Activated CD4-positive, alpha-beta T cell treated with anti-CD3 and anti-CD28 coated beads, Interleukin-2, amount 50 U/mL, for 48 hours (primary cell): Measurements from ENCODE around the gene NECTIN1.

Experiments used
- DNase-seq, 2 experiments: peaks; one replicate each; pipeline ENCODE4 v3.0.0-alpha.2; 2020

NECTIN1 gene

DNA sequence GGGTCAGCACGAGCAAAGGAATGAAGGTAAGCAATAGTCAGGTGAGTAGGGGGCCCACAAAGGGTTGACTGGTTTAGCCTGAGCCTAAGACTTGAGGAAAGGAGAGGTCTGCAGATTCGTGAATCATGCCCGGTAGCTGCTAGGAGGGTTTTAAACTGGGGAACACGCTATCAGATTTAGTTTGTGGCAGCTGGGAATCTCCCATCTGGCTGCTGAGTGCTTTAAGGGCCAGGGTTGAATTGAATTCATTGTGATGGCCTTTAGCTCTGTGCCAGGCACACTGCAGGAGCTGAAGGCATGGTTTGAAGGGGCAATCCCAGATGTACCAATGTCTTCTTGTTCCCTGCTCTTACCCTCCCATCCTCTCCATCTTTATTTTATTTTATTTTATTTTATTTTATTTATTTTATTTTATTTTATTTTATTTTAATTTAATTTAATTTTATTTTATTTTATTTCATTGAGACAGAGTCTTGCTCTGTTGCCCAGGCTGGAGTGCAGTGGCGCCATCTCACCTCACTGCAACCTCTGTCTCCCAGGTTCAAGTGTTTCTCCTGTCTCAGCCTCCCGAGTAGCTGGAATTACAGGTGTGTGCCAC lies 1.9 kb upstream of the NECTIN1 start:
- DNase-seq, result no peak

DNA sequence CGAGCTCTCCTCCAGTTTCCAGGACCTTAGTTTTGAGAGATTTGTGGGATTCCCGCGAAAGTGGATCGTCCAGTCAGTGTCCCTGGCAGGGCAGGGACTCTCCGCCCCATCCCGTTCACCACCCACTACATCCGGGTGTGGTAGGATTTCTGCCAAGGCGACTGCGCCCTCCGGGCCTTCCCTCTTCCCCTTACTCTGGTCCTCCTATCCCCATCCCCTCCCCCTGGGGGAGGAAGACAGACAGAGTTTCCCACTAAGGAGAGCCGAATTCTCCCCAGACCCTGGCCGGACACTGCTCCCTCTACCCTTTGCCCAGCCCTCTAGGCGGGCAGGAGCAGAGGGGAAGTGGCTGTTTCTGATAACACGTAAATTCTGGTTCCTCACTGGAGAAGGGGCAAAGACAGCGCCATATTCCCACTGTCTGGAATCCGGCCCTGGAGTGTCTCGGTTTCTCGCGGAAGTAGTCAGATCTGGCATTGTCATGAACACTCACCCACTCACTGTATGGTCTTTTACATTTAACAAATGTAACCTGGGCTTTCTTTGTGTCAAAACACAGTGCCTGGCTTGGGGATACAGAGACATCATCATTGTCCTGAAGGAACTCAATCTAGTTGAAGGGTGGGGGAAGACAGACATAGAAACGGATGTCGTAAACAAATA lies 1.1 kb upstream of the NECTIN1 start:
- DNase-seq, result peak in 1 of 2 experiments; percentile 25

DNA sequence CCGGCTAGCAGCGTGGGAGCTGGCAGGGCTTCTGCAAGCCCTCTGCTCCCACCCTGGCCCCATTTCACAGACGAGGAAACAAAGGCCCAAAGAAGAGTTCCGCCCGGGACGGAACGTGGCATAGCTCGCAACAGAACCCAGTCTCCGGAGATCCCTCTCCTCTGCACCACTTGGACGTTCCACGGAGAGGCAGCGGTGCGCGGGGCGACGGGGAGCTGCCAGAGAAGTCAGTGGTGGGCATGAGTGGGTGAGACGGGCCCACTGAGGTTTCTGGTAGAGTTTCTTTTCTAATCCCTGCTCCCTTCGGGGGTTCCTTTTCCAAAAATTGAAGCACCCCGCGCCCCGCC lies 554 bp upstream of the NECTIN1 start:
- DNase-seq, result no peak

DNA sequence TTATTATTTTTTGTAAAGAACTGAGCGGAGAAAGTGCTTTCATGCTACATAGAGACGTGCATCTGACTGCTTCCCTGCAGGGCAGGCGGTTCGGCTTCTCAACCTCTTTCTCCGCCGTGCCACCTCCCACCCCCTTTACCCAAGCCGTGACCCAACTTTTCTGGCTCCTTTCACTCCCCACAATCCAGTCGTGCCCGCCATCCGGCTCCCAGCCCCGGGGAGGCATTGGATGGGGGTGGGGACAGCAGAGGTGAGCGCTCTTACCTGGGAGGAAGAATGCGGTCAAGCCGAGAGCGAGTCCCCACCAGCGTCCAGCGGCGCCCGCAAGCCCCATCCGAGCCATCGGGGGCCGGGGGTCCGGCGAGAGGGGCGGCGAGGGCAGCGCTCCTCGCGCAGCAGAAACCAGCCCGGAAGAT lies 781 bp downstream of the NECTIN1 start:
- peak; percentile 12 to 20 for DNase-seq

DNA sequence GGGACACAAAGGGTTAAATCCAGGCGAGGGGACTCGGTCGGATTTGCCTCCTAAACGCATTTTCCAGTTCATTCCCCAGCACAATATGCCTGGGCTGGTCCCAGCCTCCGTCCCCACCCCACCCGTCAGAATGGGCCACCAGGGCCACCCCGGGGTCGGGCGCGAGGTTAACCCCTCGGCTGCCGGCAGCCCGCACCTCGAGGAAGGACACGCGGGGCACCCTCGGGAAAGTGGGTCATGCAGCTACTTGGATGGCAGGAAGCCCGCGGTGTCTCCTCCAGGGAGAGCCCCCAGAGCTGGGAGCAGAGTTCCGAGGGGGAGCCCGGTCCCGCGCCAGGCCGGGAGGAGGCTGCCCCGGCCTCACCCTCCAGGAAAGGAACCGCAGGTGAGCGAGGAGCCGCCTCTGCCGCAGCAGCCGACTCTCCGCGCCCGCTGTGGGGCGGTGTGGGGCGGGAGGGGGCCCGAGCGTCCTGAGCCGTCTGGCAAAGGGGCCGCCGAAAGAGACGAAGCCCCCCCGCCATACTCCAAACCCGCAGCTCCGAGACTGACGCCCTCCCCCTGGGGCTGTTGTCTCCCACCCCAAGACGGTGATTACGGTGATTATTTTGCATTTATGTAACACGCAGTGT lies 1.4 kb downstream of the NECTIN1 start:
- DNase-seq, result no peak

DNA sequence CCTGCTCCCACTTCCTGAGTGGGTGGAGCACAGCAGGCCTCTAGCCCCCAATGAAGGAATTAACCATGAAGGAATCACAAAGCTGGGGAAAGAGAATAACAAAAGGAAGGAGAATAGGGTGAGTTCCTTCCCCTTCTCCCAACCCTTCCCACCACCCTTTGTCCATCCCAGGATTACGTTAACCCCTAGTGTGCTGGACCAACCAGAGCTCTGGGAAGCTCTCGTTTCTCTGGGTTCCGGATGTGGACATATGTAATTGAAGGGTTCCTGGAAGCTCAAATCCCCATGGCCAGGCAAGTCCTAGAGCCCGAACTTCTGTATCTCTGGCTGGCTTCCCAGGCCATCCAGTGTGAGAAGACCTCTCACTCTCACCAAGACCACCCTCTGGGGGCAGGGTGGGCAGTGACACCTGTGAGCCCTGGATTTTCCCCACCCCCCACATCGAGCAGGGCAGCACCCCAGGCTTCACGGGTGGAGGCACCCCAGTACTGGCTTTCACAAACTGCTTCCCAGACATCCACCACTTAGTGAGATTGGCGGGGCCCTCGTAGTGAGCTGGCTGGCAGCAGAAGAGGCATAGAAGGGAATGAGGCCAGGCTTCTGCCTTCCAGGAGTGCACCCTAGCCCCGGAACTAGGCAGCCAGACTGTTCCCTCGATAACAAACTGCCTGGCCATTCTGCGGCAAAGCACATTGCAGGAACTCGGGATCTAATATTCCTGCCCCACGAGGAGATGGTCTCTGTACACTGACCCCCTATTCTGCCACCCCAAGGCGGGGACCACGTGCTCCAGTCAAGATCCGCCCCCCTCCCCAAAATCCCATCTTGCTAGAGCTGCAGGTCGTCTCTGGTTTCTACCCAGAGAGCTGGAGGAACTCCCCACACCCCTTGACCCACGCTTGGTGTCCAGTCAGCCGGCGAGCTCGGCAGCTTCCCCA lies 2.1 kb downstream of the NECTIN1 start:
- no peak for DNase-seq

DNA sequence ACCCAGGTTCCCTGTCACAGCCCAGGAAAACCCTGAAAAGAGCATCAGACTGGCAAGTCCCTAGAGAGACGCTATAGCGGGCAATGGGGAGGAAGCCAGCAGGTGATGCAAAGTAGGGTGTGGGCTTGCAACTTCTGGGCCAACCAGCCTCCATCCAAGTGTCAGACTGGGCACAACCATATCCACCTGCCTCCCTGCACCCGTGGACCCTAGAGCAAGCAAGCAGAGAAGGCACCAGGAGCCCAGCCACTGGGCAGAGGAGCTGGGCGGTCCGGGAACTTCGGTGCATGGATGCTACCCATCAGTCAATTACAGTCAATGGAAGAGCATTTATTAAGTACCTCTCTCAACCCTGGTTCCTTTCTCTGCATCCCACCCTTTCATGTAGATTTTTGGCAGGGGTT lies 2.8 kb downstream of the NECTIN1 start:
- DNase-seq, result no peak

DNA sequence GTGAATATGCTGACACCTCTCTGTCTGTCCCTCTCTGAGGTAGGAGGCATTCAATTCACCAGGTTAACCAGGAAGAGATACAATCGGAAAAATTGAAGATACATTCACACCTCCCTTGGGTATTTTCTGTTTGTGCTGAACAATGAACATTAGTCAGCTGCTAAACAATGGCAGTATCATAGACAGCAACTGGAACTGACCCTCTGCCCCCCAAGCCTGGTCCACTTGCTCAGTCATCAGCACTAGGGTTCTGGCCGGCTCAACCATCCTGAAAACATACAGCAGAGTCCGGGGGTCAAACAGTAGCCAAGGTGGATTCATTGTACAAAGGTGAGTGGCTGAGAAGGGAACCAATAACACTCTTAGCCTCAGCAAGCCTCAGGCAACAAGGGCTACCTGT lies 4.0 kb downstream of the NECTIN1 start:
- no peak for DNase-seq

DNA sequence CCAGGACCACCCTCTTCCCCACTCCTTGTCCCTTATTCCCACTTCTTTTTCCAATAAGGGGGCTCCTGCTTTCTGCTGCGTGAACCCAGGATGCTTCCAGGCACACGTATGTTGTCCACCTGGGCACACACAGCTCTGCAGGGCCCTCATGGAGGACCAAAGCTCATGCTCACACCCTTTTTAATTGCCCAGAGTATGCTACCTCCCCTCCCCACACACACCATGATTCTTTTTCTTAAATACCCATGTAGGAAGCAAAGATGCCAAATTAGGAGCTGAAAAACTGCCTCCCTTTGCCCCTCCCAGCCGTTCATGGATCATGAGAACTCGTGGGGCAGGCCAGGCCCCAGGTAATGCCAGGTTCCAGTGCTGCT lies 5.1 kb downstream of the NECTIN1 start:
- no peak for DNase-seq

DNA sequence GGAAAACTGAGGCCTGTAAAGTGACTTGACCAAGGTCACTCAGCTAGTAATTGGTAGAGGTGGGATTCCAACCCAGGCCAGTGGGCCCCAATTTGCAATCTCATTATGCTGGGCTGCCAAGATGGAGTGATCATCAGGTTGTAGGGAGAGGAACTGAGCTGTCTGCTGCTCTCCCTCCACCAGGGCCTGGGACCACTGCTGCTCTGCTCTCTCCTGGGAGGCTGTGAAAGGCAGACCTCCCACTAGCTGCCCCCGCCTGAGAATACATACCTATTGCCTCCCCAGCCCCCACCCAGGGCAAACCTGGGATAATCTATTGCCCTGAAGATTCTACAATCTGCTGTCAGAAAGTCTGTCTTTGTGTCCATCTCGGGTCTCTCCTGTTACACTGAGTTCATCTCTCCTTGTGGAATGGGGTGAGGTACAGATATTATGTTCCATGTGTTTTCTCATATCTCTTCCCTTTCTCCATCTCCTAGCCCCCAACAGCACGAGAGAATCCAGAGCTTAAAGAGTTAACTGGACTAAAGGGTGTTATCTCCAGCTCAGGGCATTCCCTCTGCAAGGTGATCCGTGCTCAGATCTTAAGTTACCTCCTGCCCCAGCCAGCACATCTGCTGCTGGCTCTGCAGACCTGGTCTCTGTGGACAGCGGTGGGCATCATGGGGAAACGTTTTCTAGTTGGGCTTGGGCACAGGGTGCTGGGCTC lies 5.6 kb downstream of the NECTIN1 start:
- DNase-seq, result no peak

DNA sequence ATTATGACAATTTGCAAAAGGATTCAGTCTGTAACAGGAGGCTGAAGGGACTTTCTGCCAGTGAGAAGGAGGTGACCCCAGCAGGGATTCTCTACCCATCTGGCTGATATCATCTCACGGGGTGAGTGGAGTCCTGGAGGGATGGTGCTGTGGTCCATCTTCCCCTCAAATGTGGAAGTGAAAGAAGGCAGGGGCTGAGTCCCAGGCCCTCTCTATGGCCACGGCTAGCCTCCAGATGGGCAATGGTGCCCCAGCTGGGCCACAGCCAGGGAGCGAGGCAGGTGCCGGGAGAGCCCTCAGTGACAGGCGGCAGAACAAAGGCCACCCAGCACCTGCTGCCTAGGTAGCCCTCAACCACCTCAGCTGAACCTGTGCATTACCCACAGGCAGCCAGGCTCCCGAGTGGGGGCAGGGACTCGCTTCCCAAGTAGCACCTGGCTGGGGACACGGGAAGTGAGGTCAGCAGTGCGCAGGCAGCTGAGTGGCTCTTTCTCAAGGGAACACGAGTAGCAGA lies 6.7 kb downstream of the NECTIN1 start:
- DNase-seq, result no peak

DNA sequence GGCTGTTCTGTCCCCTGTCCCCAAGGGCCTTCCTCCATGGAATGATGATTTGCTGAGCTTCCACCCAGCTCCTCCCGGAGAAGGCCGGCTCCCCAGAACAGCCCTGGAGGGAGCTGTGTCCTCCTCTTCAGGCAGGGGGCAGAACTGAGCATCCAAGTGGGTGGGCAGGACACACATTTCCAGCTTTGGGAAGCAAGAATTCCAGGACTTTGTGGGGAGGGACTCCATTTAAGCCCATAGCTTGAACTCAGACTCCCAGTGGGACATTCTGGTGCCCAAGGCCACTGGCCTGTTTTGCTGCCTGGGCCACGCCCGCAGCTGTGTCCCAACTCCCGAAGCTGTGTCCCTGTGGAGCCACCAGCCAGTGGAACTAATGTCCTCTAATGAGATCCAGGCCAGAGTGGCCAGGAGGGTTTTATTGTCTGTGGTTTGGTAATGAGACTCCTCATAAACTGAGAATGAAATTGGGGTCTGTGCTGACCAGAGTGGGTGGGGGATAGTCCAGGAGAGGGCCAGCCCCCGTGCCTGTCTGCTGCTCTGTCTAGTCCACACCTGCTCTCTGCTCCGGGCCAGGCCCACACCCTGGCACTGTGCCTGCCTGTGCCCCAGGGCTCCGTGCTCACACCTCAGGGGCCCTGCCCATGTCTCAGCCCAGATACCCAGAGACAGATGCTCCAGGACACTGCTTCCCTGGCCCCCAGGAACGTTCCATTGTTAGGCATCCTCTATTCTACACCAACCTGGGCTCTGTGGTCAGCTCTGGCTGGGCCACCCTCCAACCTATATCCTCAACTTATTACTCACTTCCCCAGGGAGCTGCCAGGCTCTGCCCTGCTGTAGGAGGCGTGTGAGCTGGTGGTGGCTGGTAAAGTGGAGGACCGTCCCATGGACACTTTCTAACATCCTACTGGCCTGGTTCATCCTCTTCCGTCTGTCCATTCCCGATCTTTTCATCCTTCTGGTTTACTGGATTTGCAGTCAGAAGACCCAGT lies 7.6 kb downstream of the NECTIN1 start:
- DNase-seq, result no peak

DNA sequence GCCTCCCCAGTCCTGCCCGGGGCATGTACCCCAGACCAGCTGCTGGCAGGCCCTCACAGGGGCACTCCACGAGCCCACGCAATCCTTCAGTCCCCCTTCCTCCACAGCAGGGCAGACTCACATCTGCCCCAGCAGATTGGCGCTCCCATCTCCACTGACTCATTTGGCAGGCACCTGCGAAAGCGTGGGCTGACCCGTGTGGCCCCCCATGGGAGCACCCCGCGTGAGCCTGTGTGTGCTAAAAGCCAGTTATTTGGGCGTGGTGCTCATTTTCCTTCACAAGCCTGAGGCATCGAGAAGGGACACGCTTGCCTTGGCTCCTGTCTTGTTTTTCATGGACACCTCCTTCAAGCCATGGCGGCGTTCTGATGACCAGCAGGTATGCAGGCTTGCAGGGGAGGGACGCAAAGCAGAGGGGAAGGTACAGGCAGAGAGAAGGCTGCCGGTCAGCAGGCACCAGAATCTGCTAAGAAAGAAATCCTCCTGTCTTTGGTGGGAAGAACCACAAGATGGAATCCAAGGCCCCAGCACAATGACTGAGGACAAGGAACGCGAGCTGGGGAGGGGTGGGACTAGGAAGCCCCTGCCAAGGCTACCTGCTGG lies 8.6 kb downstream of the NECTIN1 start:
- DNase-seq, result no peak

DNA sequence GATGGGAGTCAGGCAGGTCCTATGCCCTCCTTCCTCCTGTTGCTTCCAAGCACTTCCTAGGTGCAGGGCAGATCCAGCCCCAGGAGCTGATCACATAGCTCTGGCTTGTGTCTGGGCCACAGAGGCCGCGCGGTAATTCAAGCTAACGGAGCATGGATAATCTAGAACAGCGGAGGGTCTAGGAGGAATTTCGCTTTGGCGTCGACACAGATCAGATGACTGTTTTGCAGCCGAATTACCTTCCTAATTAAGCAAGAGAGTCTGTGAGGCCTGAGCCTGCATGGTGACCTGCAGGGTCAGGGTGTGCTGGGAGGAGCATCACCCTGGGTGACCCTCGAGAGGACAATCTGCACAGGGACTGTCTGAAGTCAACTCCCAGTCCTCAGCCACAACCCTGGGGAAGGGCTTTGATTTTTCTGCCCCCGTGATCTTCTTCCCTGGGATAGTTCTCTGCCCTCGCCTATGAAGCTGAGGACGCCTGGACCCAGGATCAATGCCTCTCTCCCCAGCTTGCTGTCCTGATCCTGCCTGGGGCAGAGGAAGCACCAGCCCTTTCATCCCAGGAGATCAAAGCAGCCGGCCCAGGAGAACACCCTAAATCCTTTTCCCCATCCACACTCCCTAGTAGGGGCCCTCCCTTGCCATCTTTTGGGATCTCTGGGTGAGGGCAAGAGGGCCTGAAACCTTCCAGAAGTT lies 11.0 kb downstream of the NECTIN1 start:
- no peak for DNase-seq

DNA sequence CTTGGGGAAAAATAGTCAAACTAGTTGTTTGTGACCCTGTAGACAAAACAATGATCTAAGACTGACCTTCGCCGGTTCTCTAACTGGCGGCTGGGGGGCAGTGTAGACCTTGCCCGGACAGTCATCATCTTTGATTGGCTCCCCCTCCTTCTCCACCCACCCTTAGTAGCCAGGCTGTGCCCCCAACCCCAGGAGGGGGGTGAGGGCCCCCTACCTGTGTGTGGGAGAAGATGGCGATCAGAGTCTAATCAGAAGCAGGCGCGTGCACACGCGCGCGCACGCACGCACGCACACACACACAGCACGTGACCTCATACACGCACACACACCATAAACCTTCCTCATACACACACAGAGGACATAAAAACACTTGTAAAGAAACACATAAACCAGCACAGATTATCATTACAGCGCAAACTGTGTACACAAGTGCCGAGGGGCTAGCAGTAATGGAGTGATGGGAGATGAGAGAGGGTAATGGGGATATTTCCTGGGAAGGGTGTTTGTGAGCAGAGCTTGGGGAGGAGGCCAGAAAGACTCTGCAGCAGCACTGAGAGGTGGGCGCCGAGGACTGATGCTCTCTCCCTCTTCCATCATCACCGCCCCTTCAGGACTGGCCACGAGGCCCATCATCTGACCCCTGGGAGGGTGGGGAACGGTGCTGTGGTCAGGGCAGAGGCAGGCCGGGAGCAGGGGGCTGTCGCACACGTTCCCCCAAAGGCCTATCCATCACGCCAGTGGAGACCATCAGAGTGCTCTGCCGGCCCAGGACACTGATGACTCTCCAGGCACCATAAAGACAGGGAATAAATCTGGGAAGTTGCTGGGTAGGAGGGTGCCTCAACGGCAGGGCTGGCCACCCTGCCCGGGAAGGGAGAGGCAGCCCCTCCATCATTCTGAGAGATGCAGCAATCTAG lies 12.2 kb downstream of the NECTIN1 start:
- DNase-seq, result no peak

DNA sequence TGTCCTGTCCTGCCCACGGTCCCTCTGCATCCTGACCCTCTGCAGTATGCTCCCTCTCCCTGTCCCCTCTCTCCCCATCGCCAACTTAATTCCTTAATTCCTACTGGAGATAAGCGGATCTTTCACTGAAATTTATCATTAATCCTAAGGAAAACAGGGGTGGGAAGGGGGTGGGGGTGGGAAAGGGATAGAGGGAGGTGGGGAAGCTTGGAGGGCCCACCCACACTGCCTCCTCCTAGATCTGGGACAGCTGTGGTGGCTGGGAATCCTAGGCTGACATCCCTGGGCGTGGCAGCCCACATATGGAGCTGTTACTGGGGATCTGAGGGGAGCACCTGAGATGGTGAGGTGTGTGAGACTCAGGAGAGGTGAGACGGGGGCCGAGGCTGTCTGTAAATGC lies 14.4 kb downstream of the NECTIN1 start:
- no peak for DNase-seq

DNA sequence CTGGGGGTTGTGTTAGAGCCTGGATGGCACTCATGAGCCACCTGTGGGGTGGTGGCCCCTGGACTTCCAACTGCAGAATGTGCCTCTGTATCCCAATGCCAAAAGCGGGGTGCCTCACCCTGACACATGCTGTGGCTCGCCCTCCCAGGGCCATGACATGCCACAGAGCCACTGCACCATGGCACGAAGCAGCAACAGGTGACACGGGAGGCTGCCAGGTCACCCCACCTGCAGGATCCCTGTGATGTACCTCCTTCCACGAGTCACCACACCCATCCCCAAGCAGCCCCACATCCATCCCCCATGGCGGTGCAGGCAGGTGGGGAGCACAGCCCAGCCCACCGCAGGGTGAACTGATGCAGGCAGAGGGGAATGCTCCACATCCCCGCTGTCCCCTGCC lies 14.8 kb downstream of the NECTIN1 start:
- no peak for DNase-seq

DNA sequence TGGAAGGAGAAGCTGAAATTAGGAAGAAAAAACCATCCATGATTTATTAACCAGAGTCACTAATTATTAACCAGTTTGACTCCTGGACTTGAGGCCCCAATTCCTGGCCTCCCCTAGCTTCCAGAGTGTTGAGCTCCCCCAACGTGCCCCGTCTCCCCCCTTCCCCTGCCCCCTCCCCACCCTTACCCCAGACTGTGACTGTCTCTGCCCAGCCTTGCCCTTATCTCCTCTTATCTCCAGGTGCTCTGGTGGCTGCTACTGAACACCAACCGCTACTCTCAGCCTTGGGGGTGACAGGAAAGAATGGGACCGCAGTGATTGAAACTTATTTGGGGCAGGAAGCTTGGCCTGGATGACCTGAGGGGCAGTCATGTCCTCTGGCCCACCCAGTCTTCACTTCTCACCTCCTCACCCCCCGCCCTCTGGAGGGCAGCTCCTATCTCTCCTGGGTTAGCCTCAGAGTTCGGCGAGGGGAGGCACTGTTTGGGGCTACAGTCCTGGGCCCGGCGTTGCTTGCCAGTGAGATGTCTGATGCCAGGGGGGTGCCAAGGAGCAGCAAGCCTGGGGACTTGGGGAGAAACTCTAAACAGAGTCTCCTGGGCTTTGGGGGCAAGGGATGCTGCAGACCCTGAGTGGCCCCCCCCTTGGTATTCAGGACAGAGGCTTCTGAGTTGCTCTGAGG lies 15.5 kb downstream of the NECTIN1 start:
- DNase-seq, result no peak
